Measurements from ENCODE around the gene SMAD2.

GRCh38 chr18:47901624-47902362 is 28.7 kb downstream of the SMAD2 start:
- TF ChIP-seq CTCF (IDR thresholded peaks at IDR 0.05), result no peak
- TF ChIP-seq POLR2A (IDR thresholded peaks at IDR 0.05), result no peak

Measured in right lobe of liver (tissue), 4 donors.